K562 (cell line): Measurements from ENCODE around the gene HPSE2. TPM values are rescaled to one million over a fixed set of nuclear protein-coding genes. Genes with fewer than 3 reads are reported as not detected.

Experiments used
- ATAC-seq: fragments of 200-7000 bp; cut with Tn5 transposase; 3 replicates; pipeline ENCODE4 v1.9.1; 2020; ENCODE audit warnings: moderate library complexity
- BruUV-seq: library from RNA; stranded (reverse); fragments of 400-500 nt; replicated peaks from 2 replicates; lab custom pipeline; 2021; lab: Mats Ljungman, UMichigan
- CTCF ChIA-PET: fragments of 300-600 bp; formaldehyde crosslinking; extraction: SDS; loops from one replicate; lab custom pipeline; 2021; ENCODE audit warnings: low intra/inter-chr PET ratio; lab: Yijun Ruan, JAX
- POLR2A ChIA-PET: fragments of 300-600, 350-650 bp; sonication (Branson Sonifier 250); formaldehyde crosslinking; extraction: SDS; loops from one replicate; lab custom pipeline; 2021; ENCODE audit warnings: antibody characterized with exemption, inconsistent platforms; lab: Yijun Ruan, JAX
- DNase-seq, 4 experiments: peaks; one replicate each; pipeline versions ENCODE4 v3.0.0 to v3.0.0-alpha.2; 2011 to 2018; ENCODE audit warnings: low spot score in 3 of 4, mixed read lengths in 3 of 4; ENCODE audit errors: extremely low read depth in 1 of 4
- FAIRE-seq: peaks from 2 replicates; lab custom pipeline; 2011; peaks lifted over from hg19 to GRCh38; lab: Jason Lieb, UNC
- H2AFZ ChIP-seq: 2 replicates; pipeline ENCODE4 v1.6.0; 2011; ENCODE audit warnings: low read depth, low read length, control low read depth, inconsistent platforms
- H3K27ac ChIP-seq: fragments of 200-600 bp; 3 replicates; pipeline ENCODE4 v1.8.0; 2011; ENCODE audit warnings: low read depth, mild to moderate bottlenecking, control low read depth, inconsistent platforms, low read length, moderate library complexity, mixed read lengths; ENCODE audit errors: extremely low read depth
- H3K27me3 ChIP-seq, 2 experiments: fragments of 300-600 bp in 1 of 2; 2 replicates in 1 of 2; 3 replicates in 1 of 2; pipeline versions ENCODE4 v1.6.0 to v1.8.0; 2011; ENCODE audit warnings: inconsistent platforms in 2 of 2, low read length in 2 of 2, mild to moderate bottlenecking in 1 of 2, mixed read lengths in 1 of 2, moderate library complexity in 1 of 2; ENCODE audit not compliant: control insufficient read depth in 2 of 2, insufficient read depth in 2 of 2
- H3K36me3 ChIP-seq: fragments of 300-600 bp; 3 replicates; pipeline ENCODE4 v1.8.0; 2011; ENCODE audit warnings: mild to moderate bottlenecking, low read length, inconsistent platforms; ENCODE audit not compliant: control insufficient read depth, insufficient read depth
- H3K4me1 ChIP-seq, 2 experiments: fragments of 200-600 bp in 1 of 2; replicated peaks in 1 of 2; 2 replicates in 1 of 2; 3 replicates in 1 of 2; pipeline versions ENCODE4 v1.5.1 to v1.8.0; 2011; ENCODE audit warnings: inconsistent platforms in 2 of 2, low read length in 2 of 2, mild to moderate bottlenecking in 1 of 2, mixed read lengths in 1 of 2, moderate library complexity in 1 of 2; ENCODE audit not compliant: control insufficient read depth in 2 of 2, insufficient read depth in 2 of 2
- H3K4me2 ChIP-seq: 2 replicates; pipeline ENCODE4 v1.6.1; 2011; ENCODE audit warnings: low read length, control low read depth, inconsistent platforms, mixed read lengths; ENCODE audit not compliant: insufficient read depth
- H3K4me3 ChIP-seq: fragments of 200-600 bp; sonication (generic), shearing (Covaris generic); 2 replicates; pipeline ENCODE4 v1.5.1; 2016; ENCODE audit warnings: control low read depth, inconsistent platforms
- H3K79me2 ChIP-seq: fragments of 200-600 bp; 3 replicates; pipeline ENCODE4 v1.8.0; 2011; ENCODE audit warnings: low read length, inconsistent platforms; ENCODE audit not compliant: control insufficient read depth, insufficient read depth
- H3K9ac ChIP-seq, 2 experiments: 2 replicates each; pipeline versions ENCODE4 v1.6.0 to v1.6.1; 2011; ENCODE audit warnings: low read depth in 2 of 2, low read length in 2 of 2, control low read depth in 1 of 2, inconsistent platforms in 1 of 2, mild to moderate bottlenecking in 1 of 2, mixed read lengths in 1 of 2; ENCODE audit not compliant: insufficient read depth in 1 of 2
- H3K9me1 ChIP-seq: one replicate; pipeline ENCODE4 v1.6.0; 2011; ENCODE audit warnings: inconsistent platforms, mild to moderate bottlenecking, low read length, moderate library complexity; ENCODE audit not compliant: control insufficient read depth, insufficient read depth
- H3K9me3 ChIP-seq: replicated peaks from 2 replicates; pipeline ENCODE4 v1.5.1; 2011; ENCODE audit warnings: low read depth, low read length, inconsistent platforms; ENCODE audit not compliant: control insufficient read depth, insufficient read depth
- H4K20me1 ChIP-seq: replicated peaks from 2 replicates; pipeline ENCODE4 v1.6.1; 2011; ENCODE audit warnings: low read length, inconsistent platforms, mixed read lengths; ENCODE audit not compliant: control insufficient read depth, insufficient read depth
- CHD4 ChIP-seq: fragments of 200-600 bp; sonication (generic); IDR thresholded peaks from 3 replicates; pipeline ENCODE4 v1.6.1; 2012; ENCODE audit warnings: low read depth, mild to moderate bottlenecking, mixed read lengths, low read length, inconsistent platforms; ENCODE audit not compliant: insufficient read depth, insufficient replicate concordance, poor library complexity, severe bottlenecking
- ELK3 ChIP-seq: fragments of 450-650 bp; formaldehyde crosslinking; IDR thresholded peaks from 2 replicates; pipeline ENCODE4 v1.4.0; 2020; ENCODE audit warnings: mild to moderate bottlenecking
- GTF2A2 ChIP-seq: IDR thresholded peaks from 2 replicates; pipeline ENCODE4 v1.6.1; 2016; ENCODE audit warnings: mild to moderate bottlenecking, missing genetic modification characterization, missing compliant biosample characterization
- GTF3C2 ChIP-seq: IDR thresholded peaks from 3 replicates; pipeline ENCODE4 v1.6.1; 2011; ENCODE audit warnings: borderline replicate concordance, mild to moderate bottlenecking, moderate library complexity; ENCODE audit not compliant: insufficient read length; ENCODE audit errors: extremely low read depth
- JUND ChIP-seq, 2 experiments: IDR thresholded peaks; 2 replicates in 1 of 2; 3 replicates in 1 of 2; pipeline ENCODE4 v1.6.1; 2011; ENCODE audit warnings: borderline replicate concordance in 2 of 2, low read depth in 2 of 2, low read length in 2 of 2, improper control_type of control experiment in 1 of 2, missing biosample characterization in 1 of 2, missing genetic modification characterization in 1 of 2, missing genetic modification reagents in 1 of 2
- L3MBTL2 ChIP-seq: fragments of 450-650 bp; IDR thresholded peaks from 2 replicates; pipeline ENCODE4 v1.6.1; 2016; ENCODE audit warnings: mild to moderate bottlenecking, moderate library complexity
- SMC3 ChIP-seq: conservative IDR thresholded peaks from 2 replicates; pipeline ENCODE4 v1.6.1; 2011; ENCODE audit warnings: low read depth, low read length, improper control_type of control experiment; ENCODE audit not compliant: insufficient read depth
- SP2 ChIP-seq: IDR thresholded peaks from 2 replicates; pipeline ENCODE4 v1.6.1; 2011; ENCODE audit warnings: mild to moderate bottlenecking, low read depth, low read length, moderate library complexity; ENCODE audit not compliant: poor library complexity, severe bottlenecking; ENCODE audit errors: extremely low read depth
- TFE3 ChIP-seq: fragments of 450-650 bp; formaldehyde crosslinking; IDR thresholded peaks from 2 replicates; pipeline ENCODE4 v1.4.0; 2020; ENCODE audit warnings: mild to moderate bottlenecking, mixed read lengths
- THRAP3 ChIP-seq: fragments of 450-650 bp; IDR thresholded peaks from 2 replicates; pipeline ENCODE4 v1.6.1; 2016; ENCODE audit warnings: mild to moderate bottlenecking, inconsistent platforms, borderline replicate concordance
- ZFP1 ChIP-seq: fragments of 450-650 bp; formaldehyde crosslinking; IDR thresholded peaks from 2 replicates; pipeline ENCODE4 v1.4.0; 2020; ENCODE audit warnings: mild to moderate bottlenecking, mixed read lengths
- ZFP36 ChIP-seq: fragments of 150-350 bp; IDR thresholded peaks from 2 replicates; pipeline ENCODE4 v1.6.1; 2018; ENCODE audit warnings: low read length, low read depth; ENCODE audit not compliant: partially characterized antibody
- ZNF79 ChIP-seq: fragments of 250-450 bp; sonication (Bioruptor Pico); IDR thresholded peaks from 2 replicates; pipeline ENCODE4 v1.4.0; 2020; ENCODE audit warnings: low read depth, mild to moderate bottlenecking, moderate library complexity
- WGBS: fragments of 100-300 bp; shearing (Covaris generic); methylation state at CpG from one replicate; pipeline ENCODE4 v1.1.6; 2016; ENCODE audit warnings: low coverage, mixed read lengths; ENCODE audit not compliant: insufficient coverage; ENCODE audit errors: missing lambda C conversion rate; 5-methylcytosine and 5-hydroxymethylcytosine counted together
- in situ Hi-C: fragments of 300-500 bp; cut with MboI; formaldehyde crosslinking; loops from 4 replicates; pipeline ENCODE4 v1.15.0; 2018; ENCODE audit warnings: inconsistent platforms, mixed read lengths
- intact Hi-C: fragments of 100-400 bp; cut with micrococcal nuclease; formaldehyde crosslinking; loops from 2 replicates; pipeline ENCODE4 v1.14.2; 2022
- polyA plus RNA-seq, 8 experiments: library from polyadenylated mRNA; depleted of rRNA in 4 of 8; stranded (reverse) in 5 of 8; unstranded in 3 of 8; fragments of >200 nt; fragmentation: Nextera tagmentation in 2 of 8; fragmentation: Illumina TruSeq in 1 of 8; extraction: Ambion mirVana in 2 of 8; extraction: Trizol in 1 of 8; gene quantifications; 2 replicates each; pipeline versions ENCODE4 v1.2.1 to v1.2.3, GENCODE V29; 2011 to 2014; ENCODE audit warnings: inconsistent platforms in 1 of 8, missing spikeins in 1 of 8
- total RNA-seq, 7 experiments: library from RNA; depleted of rRNA in 6 of 7; stranded (reverse); fragments of >200 nt in 6 of 7; fragmentation: Illumina TruSeq in 2 of 7; extraction: Trizol in 2 of 7; gene quantifications; 2 replicates each; pipeline versions ENCODE4 v1.2.1 to v1.2.3, GENCODE V29; 2011 to 2021; ENCODE audit warnings: low replicate concordance in 1 of 7
- TF ChIP-seq, protein P1 (sequence below): sonication (generic); formaldehyde crosslinking; IDR thresholded peaks from 2 replicates; pipeline ENCODE4 v1.8.0; 2022; ENCODE audit warnings: missing genetic modification reagents, mild to moderate bottlenecking, moderate library complexity, borderline replicate concordance

HPSE2 gene
- total and polyA plus RNA-seq, 9 of the 15 experiments (the other 6 are each of a cell fraction or from before 2014, with no cell fraction given): 0.03 to 0.10 (median 0.04) TPM; not detected in 2

DNA sequence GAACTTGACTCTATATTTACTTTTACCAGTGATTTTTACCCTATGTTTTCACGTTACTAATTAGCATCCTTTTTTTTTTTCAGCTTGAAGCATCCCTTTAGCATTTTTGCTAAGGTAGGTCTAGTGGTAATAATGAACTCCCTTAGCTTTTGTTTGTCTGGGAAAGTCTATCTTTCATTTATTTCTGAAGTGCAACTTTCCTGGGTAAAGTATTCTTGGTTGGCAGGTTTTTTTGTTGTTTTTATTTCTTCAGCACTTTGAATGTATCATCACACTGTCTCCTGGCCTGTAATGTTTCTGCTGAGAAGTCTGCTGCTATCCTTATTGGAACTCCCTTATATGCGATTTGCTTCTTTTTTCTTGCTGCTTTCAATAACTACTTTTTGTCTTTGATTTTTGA is 639.2 kb downstream of the HPSE2 start:
- in situ Hi-C loops: no loop called here
- FAIRE-seq (no peak), ATAC-seq (no peak), DNase-seq (no peak)
- no peak overlapping the region for H2AFZ ChIP-seq
- no peak overlapping the region for H3K4me3 ChIP-seq
- H3K9me1 ChIP-seq: no peaks in the 10 kb centered on the region
- intact Hi-C loops: no loop called here
- H3K27me3 ChIP-seq: no peaks in the 10 kb centered on the region
- H3K27ac ChIP-seq: no peak overlapping the region
- no peaks in the 10 kb centered on the region for H4K20me1 ChIP-seq
- POLR2A ChIA-PET: no interaction called here
- no peaks in the 10 kb centered on the region for H3K9me3 ChIP-seq
- 0% methylated on average over 2 of the region's 2 CpGs for WGBS
- H3K9ac ChIP-seq: no peak overlapping the region
- no peaks in the 10 kb centered on the region for H3K79me2 ChIP-seq
- no peaks in the 10 kb centered on the region for H3K4me1 ChIP-seq
- no TSS peak for BruUV-seq
- CTCF ChIA-PET: no interaction called here
- no peaks in the 10 kb centered on the region for H3K36me3 ChIP-seq
- H3K4me2 ChIP-seq: no peak overlapping the region
- TF ChIP-seq CHD4: no peak
- TF ChIP-seq SMC3: no peak
- TF ChIP-seq ZNF79: no peak
- no peak for TF ChIP-seq TFE3
- TF ChIP-seq THRAP3: no peak
- no peak for TF ChIP-seq ZFP1 (CRISPR knock-in tag)
- TF ChIP-seq, protein P1, sequence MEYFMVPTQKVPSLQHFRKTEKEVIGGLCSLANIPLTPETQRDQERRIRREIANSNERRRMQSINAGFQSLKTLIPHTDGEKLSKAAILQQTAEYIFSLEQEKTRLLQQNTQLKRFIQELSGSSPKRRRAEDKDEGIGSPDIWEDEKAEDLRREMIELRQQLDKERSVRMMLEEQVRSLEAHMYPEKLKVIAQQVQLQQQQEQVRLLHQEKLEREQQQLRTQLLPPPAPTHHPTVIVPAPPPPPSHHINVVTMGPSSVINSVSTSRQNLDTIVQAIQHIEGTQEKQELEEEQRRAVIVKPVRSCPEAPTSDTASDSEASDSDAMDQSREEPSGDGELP (CRISPR knock-in tag): no peak
- TF ChIP-seq SP2: no peak
- TF ChIP-seq ZFP36: no peak
- TF ChIP-seq GTF2A2 (tag): no peak
- no peak for TF ChIP-seq GTF3C2
- no peak for TF ChIP-seq ELK3 (CRISPR knock-in tag)
- no peak for TF ChIP-seq JUND (IDR thresholded peaks at IDR 0.05; ENCODE audit: borderline replicate concordance, low read depth, low read length)
- TF ChIP-seq JUND (tag; IDR thresholded peaks at IDR 0.05; ENCODE audit: borderline replicate concordance, low read depth, low read length): no peak
- no peak for TF ChIP-seq L3MBTL2
